GM19324 (cell line): ENCODE results near the gene NEURL1B.

Experiments
- ATAC-seq: cut with Tn5 transposase; IDR thresholded peaks from one replicate; pipeline ENCODE4 v1.9.1; 2021; ENCODE audit warnings: mild to moderate bottlenecking, moderate library complexity; ENCODE audit not compliant: unreplicated experiment, low FRiP score

NEURL1B gene

GRCh38 chr5:172608773-172609172 lies 32.3 kb upstream of the NEURL1B start:
- no peak for ATAC-seq

- ATAC-seq: no peak
These were observed 30.4 kb upstream of the NEURL1B start for GRCh38 chr5:172610643-172611042.

GRCh38 chr5:172611913-172612312 lies 29.1 kb upstream of the NEURL1B start:
- ATAC-seq: no peak

GRCh38 chr5:172612771-172613170 lies 28.3 kb upstream of the NEURL1B start:
- no peak for ATAC-seq

GRCh38 chr5:172616136-172616535 lies 24.9 kb upstream of the NEURL1B start:
- ATAC-seq: no peak

- ATAC-seq: no peak
These were observed 24.3 kb upstream of the NEURL1B start for GRCh38 chr5:172616730-172617129.

- ATAC-seq: no peak
These were observed 23.2 kb upstream of the NEURL1B start for GRCh38 chr5:172617817-172618216.

GRCh38 chr5:172618574-172619365 lies 22.3 kb upstream of the NEURL1B start:
- ATAC-seq: no peak

GRCh38 chr5:172620506-172620905 lies 20.6 kb upstream of the NEURL1B start:
- ATAC-seq: no peak

GRCh38 chr5:172622091-172623046 lies 18.7 kb upstream of the NEURL1B start:
- no peak for ATAC-seq

GRCh38 chr5:172623313-172623980 lies 17.6 kb upstream of the NEURL1B start:
- ATAC-seq: no peak

- no peak for ATAC-seq
These were observed 16.7 kb upstream of the NEURL1B start for GRCh38 chr5:172624083-172624995.

GRCh38 chr5:172624996-172625964 lies 15.8 kb upstream of the NEURL1B start:
- no peak for ATAC-seq

- no peak for ATAC-seq
These were observed 15.0 kb upstream of the NEURL1B start for GRCh38 chr5:172626031-172626581.

GRCh38 chr5:172630082-172630481 lies 11.0 kb upstream of the NEURL1B start:
- ATAC-seq: no peak

- no peak for ATAC-seq
These were observed 10.6 kb upstream of the NEURL1B start for GRCh38 chr5:172630482-172630881.

- ATAC-seq: no peak
These were observed 10.1 kb upstream of the NEURL1B start for GRCh38 chr5:172630986-172631385.

GRCh38 chr5:172632346-172633092 lies 8.5 kb upstream of the NEURL1B start:
- ATAC-seq: no peak
